ENCODE data around the gene CERS1.

DNA sequence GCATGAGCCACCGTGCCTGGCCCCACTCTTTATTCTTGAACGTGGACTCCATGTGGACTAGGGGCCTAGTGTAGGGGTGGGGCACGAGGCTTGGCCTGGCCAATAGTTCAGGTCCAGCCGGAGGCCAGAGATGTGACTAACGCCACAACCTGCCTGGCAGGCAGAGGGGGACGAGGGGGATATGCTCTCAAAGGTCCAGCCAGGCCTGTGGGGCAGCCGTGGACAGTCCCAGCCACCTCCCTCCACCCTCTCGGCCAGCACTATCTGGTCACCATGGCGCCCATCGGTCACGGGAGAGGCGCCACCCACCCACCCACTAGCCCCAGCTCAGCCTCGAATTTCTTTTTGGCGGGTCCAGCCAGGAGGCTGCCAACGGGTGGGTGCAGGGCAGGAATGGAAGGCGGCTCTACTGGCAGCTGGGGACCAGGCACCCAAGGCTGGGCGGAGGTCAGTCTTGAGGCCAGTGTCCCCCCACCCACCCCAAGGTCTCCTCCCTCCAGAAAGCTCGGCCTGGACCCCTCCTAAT lies 2.2 kb upstream of the CERS1 start:
- TF ChIP-seq, protein P1, sequence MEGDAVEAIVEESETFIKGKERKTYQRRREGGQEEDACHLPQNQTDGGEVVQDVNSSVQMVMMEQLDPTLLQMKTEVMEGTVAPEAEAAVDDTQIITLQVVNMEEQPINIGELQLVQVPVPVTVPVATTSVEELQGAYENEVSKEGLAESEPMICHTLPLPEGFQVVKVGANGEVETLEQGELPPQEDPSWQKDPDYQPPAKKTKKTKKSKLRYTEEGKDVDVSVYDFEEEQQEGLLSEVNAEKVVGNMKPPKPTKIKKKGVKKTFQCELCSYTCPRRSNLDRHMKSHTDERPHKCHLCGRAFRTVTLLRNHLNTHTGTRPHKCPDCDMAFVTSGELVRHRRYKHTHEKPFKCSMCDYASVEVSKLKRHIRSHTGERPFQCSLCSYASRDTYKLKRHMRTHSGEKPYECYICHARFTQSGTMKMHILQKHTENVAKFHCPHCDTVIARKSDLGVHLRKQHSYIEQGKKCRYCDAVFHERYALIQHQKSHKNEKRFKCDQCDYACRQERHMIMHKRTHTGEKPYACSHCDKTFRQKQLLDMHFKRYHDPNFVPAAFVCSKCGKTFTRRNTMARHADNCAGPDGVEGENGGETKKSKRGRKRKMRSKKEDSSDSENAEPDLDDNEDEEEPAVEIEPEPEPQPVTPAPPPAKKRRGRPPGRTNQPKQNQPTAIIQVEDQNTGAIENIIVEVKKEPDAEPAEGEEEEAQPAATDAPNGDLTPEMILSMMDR (IDR thresholded peaks at IDR 0.05), result no peak
- TF ChIP-seq POLR2AphosphoS5 (IDR thresholded peaks at IDR 0.05) (no peak), POLR2A (IDR thresholded peaks at IDR 0.05; ENCODE audit: low read depth) (no peak)

All from esophagus muscularis mucosa (tissue), 3 donors.